HG03571 (cell line): ENCODE data around the gene B3GALT6.
A peak's percentile ranks its signal among the peaks of the same experiment; 100 is the strongest.
"Not testable (repeated sequence)": the region's sequence is repeated elsewhere in the genome, so short reads cannot be mapped to it uniquely, and the experiment has no call there.

Source experiments
- ATAC-seq: cut with Tn5 transposase; IDR thresholded peaks from one replicate; pipeline ENCODE4 v1.9.1; 2021; ENCODE audit not compliant: unreplicated experiment

Gene B3GALT6

GRCh38 chr1:1242461-1243265 is 10.6 kb downstream of the B3GALT6 start:
- ATAC-seq, result no peak

- ATAC-seq, result no peak
Measured at GRCh38 chr1:1243266-1243660, 11.2 kb downstream of the B3GALT6 start.

DNA sequence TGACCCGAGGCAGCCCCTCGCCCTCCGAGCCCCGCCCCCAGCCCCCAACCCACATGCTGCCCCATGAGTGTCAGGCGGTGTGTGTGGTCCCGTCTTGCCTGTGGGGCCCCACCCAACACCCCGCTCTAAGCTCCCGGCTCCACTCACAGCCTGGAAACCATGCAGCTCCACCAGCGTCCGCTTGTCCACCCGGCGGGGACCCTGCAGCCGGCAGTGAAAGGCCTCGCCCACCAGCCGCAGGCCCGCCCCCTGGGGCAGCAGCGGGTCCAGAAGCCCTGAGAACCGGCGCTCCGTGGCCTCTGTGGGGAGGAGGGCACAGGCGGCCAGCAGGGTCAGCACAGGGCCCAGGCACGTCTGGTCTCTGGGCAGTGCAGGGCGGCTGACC is 11.8 kb downstream of the B3GALT6 start:
- ATAC-seq, result no peak

GRCh38 chr1:1244192-1244811 is 12.3 kb downstream of the B3GALT6 start:
- ATAC-seq, result no peak

GRCh38 chr1:1245178-1245816 is 13.3 kb downstream of the B3GALT6 start:
- ATAC-seq, result no peak

DNA sequence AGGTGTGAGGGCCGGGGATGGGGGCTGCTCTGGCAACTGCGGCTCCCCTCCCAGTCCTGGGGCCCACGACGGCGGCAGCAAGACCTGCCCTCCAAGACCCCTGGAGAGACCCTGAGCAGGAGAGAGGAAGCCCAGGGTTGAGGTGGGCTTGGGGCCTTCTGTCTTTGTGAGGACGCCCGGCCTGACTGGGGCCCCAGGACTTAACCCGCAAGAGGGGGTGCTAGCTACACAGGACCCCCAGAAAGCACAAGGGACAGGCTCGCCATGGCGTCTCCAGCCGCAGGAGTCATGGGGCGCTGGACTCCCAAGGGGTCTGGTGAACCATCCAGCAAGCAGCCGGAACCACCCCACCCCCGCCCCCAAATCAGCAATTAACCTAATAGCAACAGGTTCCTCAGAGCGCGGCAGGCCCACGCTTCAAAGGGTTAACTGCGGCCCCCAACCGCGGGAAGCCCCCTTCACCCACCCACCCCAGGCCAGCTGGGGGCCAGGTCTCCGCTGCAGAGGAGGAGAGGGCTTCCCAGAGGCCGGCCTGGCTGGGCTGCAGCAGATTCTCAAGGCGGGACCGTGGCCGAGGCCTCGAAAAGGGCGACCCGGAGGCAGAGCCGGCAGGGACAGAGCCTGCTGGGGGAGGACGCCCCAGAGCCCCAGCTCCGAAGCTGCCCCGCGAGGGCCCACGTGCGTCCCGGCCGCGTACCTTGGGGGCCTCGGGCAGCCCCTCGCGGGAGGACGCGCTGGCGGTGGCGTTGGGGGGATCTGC is 14.0 kb downstream of the B3GALT6 start:
- no peak for ATAC-seq

GRCh38 chr1:1246577-1247340 is 14.7 kb downstream of the B3GALT6 start, which contains the start of gene C1QTNF12:
Gene C1QTNF12, minus strand, starts transcription at chr1:1246722. Its CDS starts 32 bp downstream, at chr1:1246690.
- ATAC-seq, result no peak

DNA sequence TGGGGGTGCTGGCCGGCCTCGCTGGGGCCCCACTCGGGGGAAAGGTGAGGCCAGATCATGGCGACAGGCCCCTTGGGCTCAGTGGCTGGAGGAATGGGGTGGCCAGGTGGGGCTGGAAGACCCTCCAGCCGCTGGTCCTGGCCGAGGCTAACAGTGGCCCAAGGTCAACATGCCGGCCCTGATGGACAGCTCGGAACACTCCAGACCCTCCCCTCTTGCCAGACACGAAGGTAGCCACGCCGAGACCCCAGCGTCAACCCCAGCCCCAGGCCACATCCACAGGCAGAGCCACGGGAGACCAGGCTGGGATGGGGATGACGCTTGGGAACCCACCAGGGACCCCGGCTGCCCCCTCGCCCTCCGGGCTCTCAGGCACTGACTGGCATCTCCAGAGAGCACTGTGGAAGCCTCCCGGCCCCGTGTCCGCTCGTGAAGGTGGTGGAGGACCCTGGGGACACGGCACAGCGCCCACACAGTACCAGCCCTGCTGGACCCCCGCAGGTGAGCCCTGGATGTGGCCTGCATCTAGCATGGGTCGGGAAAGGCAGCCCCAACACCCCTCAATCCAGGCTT is 15.4 kb downstream of the B3GALT6 start:
- ATAC-seq, result no peak

DNA sequence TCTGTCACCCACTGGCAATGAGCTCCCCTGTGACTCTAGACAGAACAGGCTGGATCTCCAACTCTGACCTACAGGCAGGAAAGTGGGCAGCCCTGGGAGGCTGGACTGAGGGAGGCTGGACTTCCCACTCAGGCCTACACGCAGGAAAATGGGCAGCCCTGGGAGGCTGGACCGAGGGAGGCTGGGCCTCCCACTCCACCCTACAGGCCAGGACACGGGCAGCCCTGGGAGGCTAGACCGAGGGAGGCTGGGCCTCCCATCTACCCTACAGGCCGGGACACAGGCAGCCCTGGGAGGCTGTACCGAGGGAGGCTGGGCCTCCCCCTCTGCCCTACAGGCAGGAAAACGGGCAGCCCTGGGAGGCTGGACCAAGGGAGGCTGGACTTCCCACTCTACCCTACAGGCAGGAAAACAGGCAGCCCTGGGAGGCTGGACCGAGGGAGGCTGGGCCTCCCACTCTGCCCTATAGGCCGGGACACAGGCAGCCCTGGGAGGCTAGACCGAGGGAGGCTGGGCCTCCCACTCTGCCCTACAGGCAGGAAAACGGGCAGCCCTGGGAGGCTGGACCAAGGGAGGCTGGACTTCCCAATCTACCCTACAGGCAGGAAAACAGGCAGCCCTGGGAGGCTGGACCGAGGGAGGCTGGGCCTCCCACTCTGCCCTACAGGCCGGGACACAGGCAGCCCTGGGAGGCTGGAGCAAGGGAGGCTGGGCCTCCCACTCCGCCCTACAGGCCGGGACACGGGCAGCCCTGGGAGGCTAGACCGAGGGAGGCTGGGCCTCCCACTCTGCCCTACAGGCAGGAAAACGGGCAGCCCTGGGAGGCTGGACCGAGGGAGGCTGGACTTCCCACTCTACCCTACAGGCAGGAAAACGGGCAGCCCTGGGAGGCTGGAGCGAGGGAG is 16.2 kb downstream of the B3GALT6 start:
- not testable (repeated sequence) for ATAC-seq

- ATAC-seq, result peak; percentile 48
Measured at GRCh38 chr1:1250786-1251284, 18.8 kb downstream of the B3GALT6 start.

DNA sequence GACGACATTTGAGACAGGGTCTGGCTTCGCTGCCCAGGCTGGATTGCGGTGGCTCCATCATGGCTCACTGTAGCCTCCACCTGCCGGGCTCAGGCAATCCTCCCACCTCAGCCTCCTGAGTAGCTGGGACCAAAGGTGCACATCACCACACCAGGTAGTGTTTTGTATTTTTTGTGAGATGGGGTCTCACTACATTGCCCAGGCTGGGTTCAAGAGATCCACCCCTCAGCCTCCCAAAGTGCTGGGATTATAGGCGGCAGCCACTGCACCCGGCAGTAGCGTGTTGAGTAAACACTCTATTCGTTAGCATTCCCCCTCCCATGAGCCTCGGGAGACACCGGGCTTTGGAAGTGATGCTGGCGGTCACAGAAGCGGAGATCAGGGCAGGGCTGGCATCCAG is 21.3 kb downstream of the B3GALT6 start:
- ATAC-seq, result no peak

DNA sequence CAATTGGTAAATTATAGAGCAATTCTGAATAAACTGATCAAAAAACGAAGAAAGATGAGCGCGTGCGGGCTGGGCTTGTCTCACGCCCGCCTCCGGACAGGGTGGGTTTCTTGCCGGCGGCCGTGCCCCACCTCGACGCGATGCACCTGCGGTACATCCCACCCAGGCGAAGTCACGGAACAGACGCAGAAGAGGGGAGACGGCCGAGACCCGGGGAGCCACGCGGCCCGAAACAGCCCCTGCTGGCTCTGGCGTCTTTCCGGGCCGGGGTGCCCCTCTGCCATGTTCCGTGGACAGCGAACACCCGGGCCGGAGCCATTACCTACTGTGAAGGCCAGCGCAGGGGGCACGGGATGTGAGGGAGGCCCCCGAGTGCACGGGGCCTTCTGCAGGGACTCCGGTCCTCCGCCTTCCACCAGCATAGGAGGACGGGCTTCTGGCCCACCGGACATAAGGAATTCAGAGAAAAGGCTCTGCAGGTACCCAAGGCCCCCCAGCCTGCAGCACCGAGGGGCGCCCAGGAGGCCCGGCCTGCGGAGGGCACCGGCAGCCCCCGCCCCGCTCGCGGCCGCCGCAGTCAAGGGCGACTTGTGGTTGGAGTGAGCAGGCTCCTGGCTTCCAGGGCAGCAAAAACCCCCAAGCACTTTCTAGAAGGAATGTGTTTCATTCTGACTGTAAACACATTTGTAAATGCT is 22.1 kb downstream of the B3GALT6 start:
- no peak for ATAC-seq

GRCh38 chr1:1254667-1254998 is 22.6 kb downstream of the B3GALT6 start:
- ATAC-seq, result no peak

GRCh38 chr1:1255078-1255477 is 23.0 kb downstream of the B3GALT6 start:
- no peak for ATAC-seq

DNA sequence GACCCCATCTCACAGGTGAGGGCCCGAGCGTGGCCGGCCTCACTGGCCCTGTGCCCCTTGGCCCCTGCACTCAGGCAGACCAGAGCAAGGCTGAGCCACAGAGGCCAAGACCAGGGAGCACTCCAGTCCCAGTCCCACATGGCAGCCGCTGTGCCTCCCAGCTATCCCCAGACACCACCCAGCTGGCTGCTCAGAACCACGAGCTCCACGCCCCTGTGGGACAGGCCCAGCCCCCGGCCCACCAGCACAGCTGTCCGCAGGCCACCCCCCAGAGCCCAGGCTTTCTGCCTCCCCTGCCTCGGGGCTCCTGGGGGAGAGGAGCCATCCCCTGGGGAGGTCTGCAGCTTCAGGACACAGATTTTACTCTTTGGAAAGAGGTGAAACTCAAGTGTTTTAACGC is 23.6 kb downstream of the B3GALT6 start:
- ATAC-seq, result no peak

- no peak for ATAC-seq
Measured at GRCh38 chr1:1256956-1257871, 25.2 kb downstream of the B3GALT6 start.

- no peak for ATAC-seq
Measured at GRCh38 chr1:1259119-1259488, 27.1 kb downstream of the B3GALT6 start.

- ATAC-seq, result no peak
Measured at GRCh38 chr1:1259540-1259939, 27.5 kb downstream of the B3GALT6 start.
